Fibroblast of upper back skin (primary cell): ENCODE data around the gene GTF2IRD2.
"Not testable (repeated sequence)": the region's sequence is repeated elsewhere in the genome, so short reads cannot be mapped to it uniquely, and the experiment has no call there.

Experiments
- DNase-seq: peaks from one replicate; pipeline ENCODE4 v3.0.0-alpha.2; 2013

GTF2IRD2 gene

DNA sequence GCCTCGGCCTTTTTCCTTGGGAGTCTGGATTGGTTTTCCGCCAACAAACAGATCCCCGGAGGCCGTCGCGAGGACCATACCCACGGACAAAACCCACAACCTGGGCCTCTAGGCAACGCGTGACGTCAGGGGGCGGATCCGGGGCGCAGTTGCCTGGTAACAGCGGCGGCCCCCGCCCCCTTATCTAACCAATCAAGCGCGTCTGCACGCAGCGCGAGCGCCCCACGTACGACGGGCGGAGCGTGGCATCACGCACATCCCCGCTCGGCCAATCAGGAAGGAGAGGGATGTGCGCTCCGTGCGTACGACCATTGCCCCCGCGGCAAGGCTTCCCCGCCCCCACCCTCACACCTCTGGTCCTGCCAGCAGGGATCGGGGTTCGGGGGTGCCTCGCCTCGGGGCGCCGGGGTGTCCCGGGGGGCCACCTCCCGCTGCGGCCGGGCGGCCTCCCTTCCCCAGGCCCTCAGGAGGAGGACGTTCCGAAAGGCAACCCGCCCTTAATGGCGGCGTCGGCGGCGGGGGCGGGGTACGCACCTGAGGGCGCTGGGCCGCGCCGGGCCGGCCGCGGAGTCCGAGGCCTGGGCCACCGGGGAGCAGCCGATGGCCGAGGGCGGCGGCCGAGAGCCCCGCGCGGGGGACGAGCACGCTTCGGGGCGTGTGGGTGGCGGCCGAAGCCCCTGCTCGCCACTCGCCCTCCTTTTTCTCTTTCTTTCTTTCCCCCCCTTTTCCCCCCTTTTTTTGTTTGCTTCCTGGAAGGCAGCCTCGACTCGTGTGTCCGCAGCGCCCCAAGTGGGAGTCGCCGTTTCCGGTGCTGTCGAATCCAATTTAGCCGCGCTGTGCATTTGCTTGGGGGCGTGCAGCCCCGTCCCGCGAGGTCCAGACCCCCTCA, at the start of gene GTF2IRD2:
Gene GTF2IRD2, minus strand, starts transcription at position 773 of the 889 bp plus-strand sequence. CDS start 15,227 bp downstream, outside the sequence.
- not testable (repeated sequence) for DNase-seq

DNA sequence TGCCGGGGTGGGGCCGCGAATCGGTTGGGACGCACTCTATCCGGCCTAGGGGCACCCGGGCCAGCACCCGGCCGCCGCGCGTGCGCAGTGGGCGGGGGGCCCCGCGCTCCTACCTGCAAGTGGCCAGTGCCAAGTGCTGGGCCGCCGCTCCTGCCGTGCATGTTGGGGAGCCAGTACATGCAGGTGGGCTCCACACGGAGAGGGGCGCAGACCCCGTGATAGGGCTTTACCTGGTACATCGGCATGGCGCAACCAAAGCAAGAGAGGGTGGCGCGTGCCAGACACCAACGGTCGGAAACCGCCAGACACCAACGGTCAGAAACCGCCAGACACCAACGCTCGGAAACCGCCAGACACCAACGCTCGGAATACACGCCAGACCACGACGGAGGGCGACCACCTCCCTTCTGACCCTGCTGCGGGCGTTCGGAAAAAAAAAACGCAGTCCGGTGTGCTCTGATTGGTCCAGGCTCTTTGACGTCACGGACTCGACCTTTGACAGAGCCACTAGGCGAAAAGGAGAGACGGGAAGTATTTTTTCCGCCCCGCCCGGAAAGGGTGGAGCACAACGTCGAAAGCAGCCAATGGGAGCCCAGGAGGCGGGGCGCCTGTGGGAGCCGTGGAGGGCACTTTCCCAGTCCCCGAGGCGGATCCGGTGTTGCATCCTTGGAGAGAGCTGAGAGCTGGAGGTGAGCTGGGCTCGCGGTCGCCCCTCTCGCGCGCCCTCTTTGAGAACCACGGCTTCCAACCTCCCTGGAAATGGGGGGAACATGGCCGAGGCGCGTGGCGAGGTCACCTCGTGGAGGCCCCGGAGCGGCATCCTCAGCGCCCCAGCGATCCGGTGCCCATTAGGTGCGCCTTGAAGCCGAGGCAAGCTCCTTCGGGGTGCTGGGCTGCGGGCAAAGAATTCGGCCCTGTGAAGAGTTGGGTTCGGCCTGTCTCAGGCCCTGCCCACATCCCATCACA, 39.0 kb upstream of the GTF2IRD2 start:
- peak; percentile 75 for DNase-seq

DNA sequence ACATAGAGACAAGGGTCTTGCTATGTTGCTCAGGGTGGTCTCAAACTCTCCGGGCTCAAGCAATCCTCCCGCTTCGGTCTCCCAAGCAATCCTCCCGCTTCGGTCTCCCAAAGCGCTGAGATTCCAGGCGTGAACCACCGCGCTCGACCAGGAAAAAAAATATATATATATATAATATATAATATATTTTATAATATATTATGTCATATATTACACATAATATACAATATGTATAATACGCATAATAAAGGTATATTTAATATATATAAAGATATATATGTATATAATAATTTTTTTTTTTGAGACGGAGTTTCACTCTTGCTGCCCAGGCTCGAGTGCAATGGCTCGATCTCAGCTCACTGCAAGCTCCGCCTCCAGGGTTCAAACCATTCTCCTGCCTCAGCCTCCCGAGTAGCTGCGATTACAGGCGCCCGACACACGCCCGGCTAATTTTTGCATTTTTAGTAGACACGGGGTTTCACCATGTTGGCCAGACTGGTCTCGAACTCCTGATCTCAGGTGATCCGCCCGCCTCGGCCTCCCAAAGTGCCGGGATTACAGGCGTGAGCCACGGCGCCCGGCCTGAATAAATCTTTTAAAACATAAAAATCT, 38.2 kb upstream of the GTF2IRD2 start:
- not testable (repeated sequence) for DNase-seq

DNA sequence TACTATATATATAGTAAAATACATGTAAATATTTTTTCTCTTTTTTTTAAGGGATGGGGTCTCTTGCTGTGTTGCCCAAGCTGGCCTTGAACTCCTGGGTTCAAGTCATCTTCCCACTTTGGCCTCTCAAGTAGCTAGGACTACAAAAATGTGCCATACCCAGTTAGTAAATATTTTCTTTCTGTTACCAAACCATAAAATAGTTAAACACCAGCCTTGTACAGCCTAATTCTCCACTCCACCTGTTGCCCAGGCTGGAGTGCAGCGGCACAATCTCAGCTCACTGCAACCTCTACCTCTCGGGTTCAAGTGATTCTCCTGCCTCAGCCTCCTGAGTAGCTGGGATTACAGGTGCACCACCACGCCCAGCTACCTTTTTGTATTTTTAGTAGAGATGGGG, 33.9 kb upstream of the GTF2IRD2 start:
- DNase-seq, result not testable (repeated sequence)

DNA sequence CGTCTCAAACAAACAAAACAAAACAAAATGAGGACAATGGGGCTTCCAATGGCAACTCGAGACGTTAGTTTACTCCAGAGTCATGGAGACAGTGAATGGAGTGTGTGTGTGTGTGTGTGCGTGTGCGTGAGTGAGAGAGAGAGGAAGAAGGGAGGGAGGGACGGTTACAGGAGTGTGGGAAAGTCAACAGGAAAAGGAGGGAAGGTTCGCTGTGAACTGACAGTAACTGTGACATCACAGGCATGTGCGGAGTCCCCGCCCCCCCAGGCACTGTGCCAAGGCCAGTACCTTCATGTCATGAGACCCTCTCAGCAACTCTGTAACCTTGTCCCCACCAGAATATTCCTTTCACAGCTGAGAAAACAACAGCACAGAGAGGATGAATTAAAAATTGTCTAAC, 30.7 kb upstream of the GTF2IRD2 start:
- not testable (repeated sequence) for DNase-seq

DNA sequence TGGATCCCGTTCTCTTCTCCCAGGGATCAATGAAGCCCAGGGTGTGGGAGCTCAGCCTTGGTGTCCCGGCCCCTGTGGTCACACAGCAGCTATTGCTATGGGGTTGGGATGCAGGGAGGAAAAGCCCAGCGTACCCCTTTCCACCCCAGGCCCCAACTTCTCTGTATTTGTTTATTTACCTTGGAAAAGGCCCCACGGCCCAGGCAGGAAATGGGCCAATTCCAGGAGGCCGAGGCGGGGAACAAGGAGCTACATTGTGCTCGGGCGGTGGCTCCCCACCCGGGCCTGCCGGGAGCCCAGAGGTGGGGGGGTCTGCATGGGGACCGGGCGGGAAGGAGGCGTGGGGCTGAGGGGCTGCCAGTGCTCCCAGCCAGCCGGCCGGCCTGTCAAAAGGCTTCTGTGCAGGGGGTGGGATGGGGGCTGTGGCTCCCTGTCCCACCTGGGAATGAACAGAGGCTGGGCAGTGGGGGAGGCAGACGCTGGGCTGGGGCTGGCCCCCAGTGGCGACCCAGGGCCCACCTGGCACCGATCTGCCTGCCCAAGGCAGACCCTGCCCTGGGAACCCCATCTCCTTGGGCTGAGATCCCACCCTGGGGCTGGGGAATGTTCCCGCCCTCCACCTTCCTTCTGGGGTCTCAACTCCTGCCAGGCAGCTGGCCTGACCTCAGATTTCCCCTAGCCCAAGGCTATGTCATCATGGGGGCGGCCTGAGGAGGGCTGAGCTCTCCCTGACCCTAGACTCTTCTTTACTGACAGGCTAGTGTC, 23.5 kb upstream of the GTF2IRD2 start:
- not testable (repeated sequence) for DNase-seq

DNA sequence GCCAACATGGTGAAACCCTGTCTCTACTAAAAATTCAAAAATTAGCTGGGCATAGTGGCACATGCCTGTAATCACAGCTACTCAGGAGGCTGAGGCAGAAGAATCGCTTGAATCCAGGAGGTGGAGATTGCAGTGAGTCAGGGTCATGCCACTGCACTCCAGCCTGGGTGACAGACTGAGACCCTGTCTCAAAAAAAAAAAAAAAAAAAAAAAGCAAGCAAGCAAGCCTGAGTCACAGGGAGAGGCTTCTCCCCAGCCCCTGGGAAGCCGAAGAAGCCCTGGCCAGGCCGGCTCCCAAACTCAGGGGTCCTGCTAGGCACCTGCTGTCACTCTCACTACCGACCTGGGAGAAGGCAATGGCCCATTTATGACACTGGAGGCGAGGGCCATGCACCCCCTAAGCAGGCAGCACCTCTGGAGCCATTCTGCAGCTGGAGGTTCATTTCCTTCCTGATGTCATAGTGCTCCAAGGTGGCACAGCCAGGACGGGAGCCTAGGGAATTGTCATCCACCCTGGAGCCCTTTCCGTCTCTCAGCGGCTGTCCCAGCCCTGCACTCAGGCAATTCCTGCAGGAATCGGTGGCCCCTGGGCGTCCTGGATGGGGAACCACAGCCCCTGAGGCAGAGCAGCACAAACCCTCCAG, 22.8 kb upstream of the GTF2IRD2 start:
- not testable (repeated sequence) for DNase-seq

DNA sequence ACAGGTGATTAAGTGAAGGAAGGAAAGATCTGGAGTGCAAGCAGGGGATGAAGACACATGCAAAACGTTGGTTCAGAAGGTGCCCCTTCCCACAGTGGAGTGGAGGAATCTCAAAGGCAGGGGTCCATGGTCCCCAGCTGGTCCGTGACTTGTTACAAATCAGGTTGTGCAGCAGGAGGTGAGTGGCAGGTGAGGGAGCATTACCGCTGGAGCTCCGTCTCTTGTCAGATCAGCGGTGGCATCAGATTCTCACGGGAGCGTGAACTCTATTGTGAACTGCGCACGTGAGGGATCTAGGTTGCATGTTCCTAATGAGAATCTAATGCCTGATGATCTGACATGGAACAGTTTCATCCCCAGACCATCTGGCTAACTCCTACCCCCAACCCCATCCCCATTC, 21.1 kb upstream of the GTF2IRD2 start:
- DNase-seq, result not testable (repeated sequence)

DNA sequence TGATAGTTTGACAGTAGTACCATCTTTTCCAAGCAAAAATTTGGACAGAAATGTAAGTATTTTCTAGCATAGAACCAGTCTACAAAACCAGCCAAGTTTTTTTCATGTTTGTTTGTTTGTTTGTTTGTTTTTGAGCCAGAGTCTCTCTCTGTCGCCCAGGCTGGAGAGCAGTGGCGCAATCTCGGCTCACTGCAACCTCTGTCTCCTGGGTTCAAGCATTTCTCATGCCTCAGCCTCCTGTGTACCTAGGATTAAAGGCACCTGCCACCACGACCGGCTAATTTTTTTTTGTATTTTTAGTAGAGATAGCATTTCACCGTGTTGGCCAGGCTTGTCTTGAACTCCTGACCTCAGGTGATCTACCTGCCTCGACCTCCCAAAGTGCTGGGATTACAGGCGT, 14.4 kb upstream of the GTF2IRD2 start:
- not testable (repeated sequence) for DNase-seq

DNA sequence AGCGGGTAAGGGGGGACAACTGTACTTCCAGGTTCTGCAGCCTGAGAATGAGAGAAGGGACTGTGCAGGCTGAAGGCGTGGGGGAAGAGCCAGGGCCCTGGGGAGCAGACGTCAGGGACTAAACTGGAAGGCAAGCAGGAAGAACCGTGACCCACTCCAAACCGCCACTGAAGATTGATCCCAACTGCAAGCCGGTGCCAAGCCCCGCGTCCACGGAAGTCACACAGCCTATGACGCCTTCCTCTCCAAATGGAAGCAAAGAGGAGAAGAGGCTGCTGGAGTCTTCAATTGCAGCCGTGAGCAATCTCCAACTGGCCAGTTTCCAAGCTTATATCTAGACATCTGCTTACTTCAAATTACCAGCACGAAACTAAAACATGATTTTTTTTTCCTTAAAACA, 1.6 kb downstream of the GTF2IRD2 start:
- DNase-seq, result not testable (repeated sequence)

DNA sequence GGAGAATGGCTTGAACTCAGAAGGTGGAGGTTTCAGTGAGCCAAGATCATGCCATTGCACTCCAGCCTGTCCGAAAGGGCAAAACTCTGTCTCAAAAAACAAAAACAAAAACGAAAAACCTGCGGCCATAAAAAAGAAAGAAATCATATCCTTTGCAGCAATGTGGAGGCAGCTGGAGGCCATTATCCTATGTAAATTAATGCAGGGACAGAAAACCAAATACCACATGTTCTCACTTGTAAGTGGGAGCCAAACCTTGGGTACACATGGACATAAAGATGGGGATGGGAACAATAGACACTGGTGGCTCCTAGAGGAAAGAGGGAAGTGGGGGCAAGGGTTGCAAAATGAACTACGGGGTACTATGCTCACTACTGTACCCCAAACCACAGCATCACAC, 21.0 kb downstream of the GTF2IRD2 start:
- DNase-seq, result not testable (repeated sequence)

DNA sequence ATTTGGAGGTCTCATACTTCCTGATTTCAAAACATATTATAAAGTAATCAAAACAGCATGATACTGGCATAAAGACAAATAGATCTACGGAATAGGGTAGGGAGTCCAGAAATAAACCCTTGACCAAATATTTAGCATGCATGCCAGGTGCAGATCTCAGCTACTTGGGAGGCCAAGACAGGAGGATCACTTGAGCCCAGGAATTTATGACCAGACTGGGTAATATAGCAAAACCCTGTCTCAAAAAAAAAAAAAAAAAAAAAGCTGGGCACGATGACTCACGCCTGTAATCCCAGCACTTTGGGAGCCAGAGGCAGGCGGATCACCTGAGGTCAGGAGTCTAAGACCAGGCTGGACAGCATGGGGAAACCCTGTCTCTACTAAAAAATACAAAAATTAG, 21.4 kb downstream of the GTF2IRD2 start:
- not testable (repeated sequence) for DNase-seq

DNA sequence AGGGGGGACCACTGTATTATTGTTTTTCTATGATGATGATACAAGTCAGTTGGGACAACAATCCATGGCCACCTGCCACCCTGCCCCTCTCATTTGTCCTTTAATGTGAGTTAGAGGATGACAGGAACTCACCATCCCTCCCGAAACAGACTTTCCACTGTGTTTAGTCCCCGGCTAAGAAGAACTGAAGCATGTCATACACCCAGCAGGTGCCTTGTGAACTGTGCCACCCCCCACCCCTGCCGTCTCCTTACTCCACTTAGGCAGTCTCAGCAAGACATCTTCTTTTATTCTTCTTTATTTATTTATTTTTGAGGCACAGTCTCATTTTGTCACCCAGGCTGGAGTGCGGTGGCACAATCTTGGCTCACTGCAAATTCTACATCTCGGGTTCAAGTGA, 30.1 kb downstream of the GTF2IRD2 start:
- DNase-seq, result not testable (repeated sequence)

DNA sequence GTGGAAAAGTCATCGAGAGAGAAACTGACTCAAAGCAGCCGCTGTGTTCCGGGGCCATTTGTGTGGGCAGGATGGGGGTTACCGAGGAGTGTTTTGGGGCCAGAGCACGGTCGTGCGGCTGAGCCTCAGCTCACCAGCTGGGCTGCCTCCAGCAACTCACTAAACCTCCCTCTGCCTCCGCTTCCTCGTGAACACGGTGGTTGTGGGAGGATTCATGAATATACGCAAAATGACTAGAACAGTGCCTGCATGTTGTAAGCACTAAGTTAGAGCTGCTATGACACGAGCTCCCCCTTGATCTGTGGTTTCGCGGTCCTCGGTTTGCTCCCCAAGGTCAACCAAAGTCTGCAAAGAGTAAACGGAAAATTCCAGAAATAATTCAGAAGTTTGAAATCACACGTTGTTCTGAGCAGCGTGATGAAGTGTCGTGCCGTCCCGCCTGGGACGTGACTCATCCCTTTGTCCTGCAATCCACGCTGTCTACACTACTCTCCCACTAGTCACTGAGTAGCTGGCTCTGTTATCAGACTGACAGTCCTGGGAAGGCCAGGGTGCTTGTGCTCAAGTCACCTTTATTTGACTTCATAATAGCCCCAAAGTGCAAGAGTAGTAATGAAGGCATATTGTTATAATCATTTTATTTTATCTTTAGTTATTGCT, 31.1 kb downstream of the GTF2IRD2 start:
- not testable (repeated sequence) for DNase-seq

DNA sequence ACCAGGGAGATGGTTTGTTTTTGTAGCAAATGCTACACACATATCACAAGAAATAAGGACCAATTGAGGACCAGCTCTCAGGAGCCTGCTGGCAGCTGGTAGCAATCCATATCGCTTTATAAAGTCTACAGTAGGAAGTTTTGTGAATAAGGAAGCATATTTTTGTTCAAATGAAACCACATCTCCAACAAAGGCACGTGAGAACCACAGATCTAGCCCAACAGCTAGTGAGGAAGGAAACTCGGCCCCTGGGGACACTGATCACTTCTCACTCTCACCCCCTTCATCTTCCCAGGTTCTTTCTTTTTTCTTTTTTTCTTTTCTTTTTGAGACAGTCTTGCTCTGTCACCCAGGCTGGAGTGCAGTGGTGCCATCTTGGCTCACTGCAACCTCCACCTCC, 35.5 kb downstream of the GTF2IRD2 start:
- not testable (repeated sequence) for DNase-seq

DNA sequence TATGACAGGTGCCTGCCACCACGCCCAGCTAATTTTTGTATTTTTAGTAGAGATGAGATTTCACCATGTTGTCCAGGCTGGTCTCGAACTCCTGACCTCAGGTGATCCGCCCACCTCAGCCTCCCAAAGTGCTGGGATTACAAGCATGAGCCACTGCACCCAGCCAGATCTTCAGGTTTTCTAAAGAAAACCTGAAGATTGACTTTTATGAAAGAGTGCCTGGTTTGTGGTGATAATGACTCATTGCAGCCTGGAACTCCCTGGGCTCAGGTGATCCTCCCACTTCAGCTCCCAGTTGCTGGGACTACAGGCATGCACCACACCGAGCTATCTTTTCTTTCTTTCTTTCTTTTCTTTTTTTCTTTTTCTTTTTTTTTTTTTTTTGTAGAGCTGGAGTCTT, 52.8 kb downstream of the GTF2IRD2 start:
- not testable (repeated sequence) for DNase-seq

DNA sequence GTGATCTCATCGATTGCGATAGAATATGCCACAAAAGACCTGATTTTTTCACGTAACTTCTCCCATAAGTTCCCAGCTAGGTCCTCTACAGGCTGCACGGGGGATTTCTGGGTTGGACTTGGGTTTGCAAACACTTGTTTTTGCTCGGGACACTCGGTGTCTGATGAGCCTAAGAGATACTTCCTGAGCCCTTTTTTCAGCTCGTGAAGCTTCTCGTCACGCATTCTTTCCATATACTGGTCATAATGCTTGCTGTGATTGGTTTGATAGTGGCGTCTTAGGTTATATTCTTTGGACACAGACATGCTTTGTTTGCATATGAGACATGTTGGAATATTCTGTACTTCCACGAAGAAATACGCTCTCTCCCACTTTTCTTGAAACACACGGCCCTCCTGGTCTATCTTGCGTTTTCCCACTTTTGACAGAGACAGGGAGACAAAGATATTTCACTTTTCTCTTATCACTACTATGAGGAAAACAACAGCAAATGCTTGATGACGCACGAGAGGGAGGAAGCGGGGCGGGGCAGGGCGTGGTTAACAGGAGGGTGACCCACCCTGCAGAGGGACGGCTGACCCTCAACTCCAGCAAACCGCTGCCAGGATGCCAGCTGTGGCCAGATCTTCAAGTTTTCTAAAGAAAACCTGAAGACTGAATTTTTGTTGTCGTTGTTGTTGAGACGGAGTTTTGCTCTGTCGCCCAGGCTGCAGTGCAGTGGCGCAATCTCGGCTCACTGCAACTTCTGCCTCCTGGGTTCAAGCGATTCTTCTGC, 53.4 kb downstream of the GTF2IRD2 start:
- not testable (repeated sequence) for DNase-seq

DNA sequence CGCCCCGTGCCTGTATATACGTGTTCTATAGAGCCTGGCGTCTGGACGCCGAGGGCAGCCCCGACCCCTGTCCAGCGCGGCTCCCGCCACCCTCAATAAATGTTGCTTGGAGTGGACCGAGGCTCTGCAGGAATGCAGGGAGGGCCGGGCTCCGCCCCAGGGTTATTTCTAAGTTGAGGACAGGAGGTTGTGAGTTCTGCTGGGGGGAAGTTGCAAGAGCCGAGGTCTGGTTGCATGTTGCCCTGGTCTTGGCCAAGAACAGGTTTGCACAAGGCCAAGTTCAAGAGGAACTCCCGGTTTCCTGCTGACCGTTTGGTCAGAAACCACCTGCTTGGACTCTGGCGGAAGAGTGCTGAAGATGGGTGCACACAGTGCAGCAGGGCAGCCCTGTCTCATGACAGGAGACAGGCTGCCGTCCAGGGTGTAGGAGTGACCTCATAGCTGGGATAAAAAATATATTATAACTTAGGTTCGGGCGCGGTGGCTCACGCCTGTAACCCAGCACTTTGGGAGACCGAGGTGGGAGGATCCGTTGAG, 62.1 kb downstream of the GTF2IRD2 start:
- not testable (repeated sequence) for DNase-seq

DNA sequence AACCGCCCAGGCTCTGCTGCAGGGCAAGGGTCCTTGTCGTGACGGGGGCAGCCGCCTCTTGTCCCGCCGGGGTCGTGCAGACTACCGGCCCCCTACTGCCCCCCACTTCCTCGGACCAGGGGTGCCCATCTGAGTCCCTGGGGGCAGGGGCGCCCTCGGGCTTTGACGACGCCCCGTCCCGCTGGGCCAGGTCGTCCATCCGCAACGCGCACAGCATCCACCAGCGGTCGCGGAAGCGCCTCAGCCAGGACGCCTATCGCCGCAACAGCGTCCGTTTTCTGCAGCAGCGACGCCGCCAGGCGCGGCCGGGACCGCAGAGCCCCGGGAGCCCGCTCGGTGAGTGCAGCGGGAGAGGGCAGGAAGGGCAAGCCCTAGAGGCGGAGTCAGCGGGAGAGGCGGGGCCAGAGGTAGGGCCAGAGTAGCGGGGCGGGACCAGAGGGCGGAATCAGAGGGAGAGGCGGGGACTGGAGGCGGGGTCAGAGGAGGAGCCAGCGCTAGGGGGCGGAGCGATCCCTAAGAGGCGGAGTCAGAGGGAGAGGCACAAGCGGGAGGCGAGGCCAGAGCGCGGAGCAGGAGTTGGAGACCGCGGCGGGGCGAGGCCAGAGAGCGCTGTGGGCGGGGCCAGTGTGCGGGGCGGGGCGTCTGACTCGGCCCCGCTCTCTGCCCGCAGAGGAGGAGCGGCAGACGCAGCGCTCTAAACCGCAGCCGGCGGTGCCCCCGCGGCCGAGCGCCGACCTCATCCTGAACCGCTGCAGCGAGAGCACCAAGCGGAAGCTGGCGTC, 62.8 kb downstream of the GTF2IRD2 start:
- peak; percentile 83 for DNase-seq
